Immature natural killer cell (primary cell): ENCODE measurements around the gene RAD51B. TPM values are rescaled to one million over a fixed set of nuclear protein-coding genes. Genes with fewer than 3 reads are reported as not detected.

ENCODE experiments used
- DNase-seq, 3 donors: peaks; one replicate each; pipeline ENCODE4 v3.0.0; 2022; ENCODE audit warnings: mixed read lengths in 1 of 3
- H3K27ac Mint-ChIP-seq, 6 donors: one replicate each; pipeline ENCODE4 v1.8.0; 2020; ENCODE audit warnings: mixed read lengths in 6 of 6, mild to moderate bottlenecking in 5 of 6, inconsistent platforms in 4 of 6, moderate library complexity in 3 of 6
- H3K27me3 Mint-ChIP-seq, 3 donors: one replicate each; pipeline ENCODE4 v1.8.0; 2020 to 2021; ENCODE audit warnings: low read depth in 3 of 3, mild to moderate bottlenecking in 3 of 3, mixed read lengths in 3 of 3, moderate library complexity in 3 of 3, inconsistent platforms in 1 of 3
- H3K36me3 Mint-ChIP-seq, 3 donors: one replicate each; pipeline ENCODE4 v1.8.0; 2020; ENCODE audit warnings: mixed read lengths in 3 of 3, inconsistent platforms in 2 of 3, mild to moderate bottlenecking in 2 of 3
- H3K4me1 Mint-ChIP-seq, 2 donors: one replicate each; pipeline ENCODE4 v1.8.0; 2020; ENCODE audit warnings: inconsistent platforms in 2 of 2, mild to moderate bottlenecking in 2 of 2, mixed read lengths in 2 of 2, moderate library complexity in 1 of 2
- H3K4me3 Mint-ChIP-seq, 5 donors: one replicate each; pipeline ENCODE4 v1.8.0; 2020; ENCODE audit warnings: mild to moderate bottlenecking in 5 of 5, mixed read lengths in 5 of 5, inconsistent platforms in 3 of 5, moderate library complexity in 3 of 5
- H3K9me3 Mint-ChIP-seq, 6 donors: one replicate each; pipeline ENCODE4 v1.8.0; 2020; ENCODE audit warnings: mild to moderate bottlenecking in 6 of 6, mixed read lengths in 6 of 6, inconsistent platforms in 4 of 6, moderate library complexity in 3 of 6
- polyA plus RNA-seq, 3 donors: library from polyadenylated mRNA; unstranded; fragments of 300-500 nt; fragmentation: Illumina TruSeq; gene quantifications; one replicate each; pipeline ENCODE4 v1.2.3, GENCODE V29; 2021

RAD51B gene
- polyA plus RNA-seq, 3 donors from 2014 or later = 17.6 to 20.8 (median 17.7) TPM

DNA sequence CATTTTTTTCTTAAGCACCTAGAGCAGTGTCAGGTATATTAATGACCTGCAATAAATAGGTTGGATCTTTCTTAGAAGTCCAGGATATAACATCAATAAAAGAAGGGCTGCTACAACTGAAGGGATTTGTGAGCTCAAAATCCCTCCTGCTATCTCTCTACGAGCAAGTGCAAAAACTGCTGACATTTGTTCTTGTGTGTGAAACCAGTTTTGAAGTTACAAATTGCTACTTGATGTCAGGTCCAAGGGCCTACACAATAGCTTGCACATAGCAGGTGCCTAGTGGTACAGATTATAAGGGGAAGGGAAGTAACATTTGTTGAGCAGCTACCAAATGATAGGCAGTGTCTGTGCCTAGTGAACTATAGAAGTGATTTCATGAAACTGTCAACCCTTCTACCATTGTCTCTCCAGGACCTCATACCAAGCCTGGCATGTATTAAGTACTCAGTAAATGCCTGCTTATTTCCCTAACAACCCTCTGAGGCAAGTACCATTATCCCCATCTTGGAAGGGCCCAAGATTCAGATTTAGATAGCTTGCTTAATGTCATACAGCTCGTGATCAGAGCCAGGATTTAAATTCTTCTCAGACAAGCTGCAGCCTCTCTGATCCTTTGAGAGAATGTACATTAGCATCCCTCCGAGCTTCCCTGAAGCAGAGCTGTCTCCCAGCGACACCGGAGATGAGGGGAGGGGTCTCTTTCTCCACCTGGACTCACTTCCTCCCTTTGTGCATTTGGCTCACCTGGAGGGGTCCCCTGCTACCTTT is 673.0 kb downstream of the RAD51B start:
- Mint-ChIP-seq H3K4me3 (no peak overlapping the region), H3K27me3 (peaks cover 0 to 6% (median 0%) of the 10 kb centered on the region in 3 donors), H3K4me1 (no peaks in the 10 kb centered on the region), H3K9me3 (no peaks in the 10 kb centered on the region), H3K27ac (peak overlapping the region in 1 of 6 donors; percentile 13), H3K36me3 (peaks cover 4 to 14% (median 7%) of the 10 kb centered on the region in 3 donors)
- no peak for DNase-seq

DNA sequence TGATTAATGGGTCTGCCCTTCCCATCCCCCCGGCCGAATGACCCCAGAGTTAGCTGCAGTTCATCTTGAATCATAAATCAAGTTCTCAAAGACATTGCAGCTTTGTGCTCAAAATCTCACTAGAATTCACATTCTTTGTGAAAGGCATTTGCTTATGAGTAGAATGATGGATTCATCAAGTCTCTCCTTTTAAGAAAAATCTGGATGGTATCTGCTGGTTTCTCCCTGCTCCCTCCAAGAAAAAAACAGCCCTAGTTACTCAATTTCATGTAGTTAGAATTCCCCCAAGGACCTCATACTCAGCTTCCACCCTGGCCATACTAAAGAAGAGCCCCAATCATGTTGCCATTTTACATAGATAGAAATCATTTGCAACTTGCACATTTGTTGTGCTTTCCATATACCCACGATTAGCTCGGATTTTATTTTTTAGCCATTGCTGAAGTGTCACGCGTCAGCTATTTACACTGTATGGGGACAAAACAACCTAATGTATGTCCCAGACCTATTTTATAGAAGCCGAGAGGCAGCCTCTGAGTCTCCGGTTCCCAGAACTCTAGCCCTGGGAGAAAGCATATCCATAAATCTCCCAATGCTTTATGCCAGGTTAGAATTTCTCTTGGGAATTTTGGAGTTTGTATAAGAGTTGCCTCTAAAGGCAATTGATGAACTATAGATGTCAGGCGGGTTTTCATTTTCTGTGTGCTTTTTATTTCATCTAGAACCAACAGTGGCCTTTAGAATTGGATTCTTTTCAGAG is 673.8 kb downstream of the RAD51B start:
- Mint-ChIP-seq H3K27ac (peak overlapping the region in 1 of 6 donors; percentile 13), H3K9me3 (no peaks in the 10 kb centered on the region), H3K4me1 (no peaks in the 10 kb centered on the region), H3K27me3 (peaks cover 0 to 6% (median 0%) of the 10 kb centered on the region in 3 donors), H3K36me3 (peaks cover 4 to 11% (median 7%) of the 10 kb centered on the region in 3 donors), H3K4me3 (no peak overlapping the region)
- DNase-seq = no peak

DNA sequence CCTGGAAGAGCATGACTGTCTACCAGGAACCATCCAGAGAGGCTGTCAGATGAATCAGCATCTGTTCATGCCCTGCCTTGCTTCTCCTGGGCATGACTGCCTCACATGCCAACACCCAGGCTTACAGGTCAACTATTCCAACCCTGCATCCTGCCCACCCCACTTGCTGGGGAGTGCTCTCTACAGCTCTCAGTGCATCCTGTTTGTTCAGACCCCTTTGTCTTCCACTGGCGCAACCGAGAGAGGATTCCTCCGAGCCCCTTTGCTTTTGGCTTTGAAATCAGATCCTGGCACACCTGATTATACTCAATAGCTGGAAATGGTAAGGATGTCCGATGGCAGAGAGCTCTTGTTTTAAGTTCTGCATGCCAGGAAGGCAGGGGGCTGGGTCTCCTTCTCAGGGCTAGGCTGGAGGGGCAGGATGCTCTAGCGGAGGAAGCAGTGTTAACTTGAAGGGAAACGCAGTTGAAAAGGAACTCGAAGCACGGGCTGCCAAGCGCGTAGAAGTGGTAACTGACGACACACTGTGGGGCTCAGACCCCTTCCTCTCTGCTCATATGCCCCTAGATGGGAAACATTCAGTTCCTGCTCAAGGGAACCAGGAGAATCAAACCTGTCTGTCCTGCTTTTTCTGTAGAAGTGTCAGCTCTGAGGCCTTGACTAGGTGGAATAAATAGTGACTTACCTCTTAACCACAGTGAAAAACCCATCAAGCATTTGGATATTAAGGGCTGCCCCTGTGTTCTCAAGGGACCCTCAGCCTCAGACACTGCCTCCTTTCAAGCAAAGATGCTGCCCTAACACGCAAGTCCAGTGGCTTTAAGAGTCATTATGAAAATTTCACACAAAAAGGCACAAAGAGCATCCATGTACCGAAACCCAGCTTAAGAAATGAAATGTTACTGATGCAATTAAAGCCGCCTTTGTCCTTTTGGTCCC is 675.8 kb downstream of the RAD51B start:
- Mint-ChIP-seq H3K4me1 (no peaks in the 10 kb centered on the region), H3K9me3 (no peaks in the 10 kb centered on the region), H3K36me3 (peaks cover 4 to 12% (median 7%) of the 10 kb centered on the region in 3 donors), H3K4me3 (no peak overlapping the region), H3K27me3 (peaks cover 0 to 6% (median 0%) of the 10 kb centered on the region in 3 donors), H3K27ac (no peak overlapping the region)
- no peak for DNase-seq

DNA sequence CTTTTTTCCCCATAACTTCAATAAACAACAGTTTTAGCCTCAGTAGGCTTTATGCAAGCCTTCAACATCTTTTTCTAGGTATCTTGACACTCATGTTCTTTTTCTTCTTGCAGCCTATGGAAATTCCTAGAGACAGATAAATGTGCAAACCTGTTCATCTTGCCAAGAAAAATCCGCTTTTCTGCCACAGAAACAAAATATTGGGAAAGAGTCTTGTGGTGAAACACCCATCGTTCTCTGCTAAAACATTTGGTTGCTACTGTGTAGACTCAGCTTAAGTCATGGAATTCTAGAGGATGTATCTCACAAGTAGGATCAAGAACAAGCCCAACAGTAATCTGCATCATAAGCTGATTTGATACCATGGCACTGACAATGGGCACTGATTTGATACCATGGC is 677.4 kb downstream of the RAD51B start:
- no peaks in the 10 kb centered on the region for H3K9me3 Mint-ChIP-seq
- H3K27me3 Mint-ChIP-seq = peaks cover 0 to 5% (median 3%) of the 10 kb centered on the region in 3 donors
- no peak overlapping the region for H3K27ac Mint-ChIP-seq
- DNase-seq = no peak
- H3K36me3 Mint-ChIP-seq = peaks cover 4 to 7% (median 7%) of the 10 kb centered on the region in 3 donors
- H3K4me1 Mint-ChIP-seq = no peaks in the 10 kb centered on the region
- no peak overlapping the region for H3K4me3 Mint-ChIP-seq

DNA sequence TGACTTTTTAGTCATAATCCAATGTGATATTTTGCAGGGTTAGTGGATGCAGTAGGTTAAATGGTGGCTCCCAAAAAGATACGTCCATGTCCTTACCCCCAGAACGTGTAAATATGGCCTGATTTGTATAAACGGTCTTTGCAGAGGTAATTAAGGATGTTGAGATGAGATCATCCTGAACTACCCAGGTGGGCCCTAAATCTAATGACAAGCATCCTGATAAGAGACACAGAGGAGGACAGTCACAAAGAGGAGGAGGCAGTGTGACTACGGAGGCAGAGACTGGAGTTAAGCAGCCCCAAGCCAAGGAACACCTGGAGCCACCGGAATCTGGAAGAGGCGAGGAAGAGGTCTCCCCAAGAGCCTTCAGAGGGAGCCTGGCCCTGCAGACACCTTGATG is 679.9 kb downstream of the RAD51B start:
- Mint-ChIP-seq H3K36me3 (peaks cover 4 to 10% (median 7%) of the 10 kb centered on the region in 3 donors), H3K27ac (no peak overlapping the region), H3K4me3 (no peak overlapping the region), H3K4me1 (no peaks in the 10 kb centered on the region), H3K27me3 (peaks cover 0 to 6% (median 5%) of the 10 kb centered on the region in 3 donors), H3K9me3 (no peaks in the 10 kb centered on the region)
- DNase-seq = no peak

DNA sequence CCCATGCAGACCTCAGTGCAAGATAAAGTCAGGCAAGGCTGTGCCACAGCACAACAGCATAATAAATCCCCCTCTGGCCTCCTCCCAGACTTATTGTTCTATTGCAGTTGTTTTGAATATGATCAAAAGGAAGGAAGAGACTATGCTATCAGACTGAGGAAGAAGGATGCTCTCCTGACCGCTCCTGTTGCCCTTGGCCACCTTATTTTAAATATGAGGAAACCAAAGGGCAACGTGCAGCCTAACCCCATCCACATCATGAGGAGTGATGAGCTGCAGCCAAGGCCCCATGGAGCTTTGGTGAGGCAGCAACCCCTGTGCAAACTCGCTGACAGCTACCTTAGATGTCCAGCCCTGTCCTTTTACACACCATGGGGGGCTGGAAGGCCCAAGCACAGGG is 681.6 kb downstream of the RAD51B start:
- H3K9me3 Mint-ChIP-seq = no peaks in the 10 kb centered on the region
- peaks cover 6 to 9% of the 10 kb centered on the region in 2 donors for H3K4me1 Mint-ChIP-seq
- DNase-seq = no peak
- H3K36me3 Mint-ChIP-seq = peaks cover 4 to 10% (median 4%) of the 10 kb centered on the region in 3 donors
- no peak overlapping the region for H3K4me3 Mint-ChIP-seq
- H3K27me3 Mint-ChIP-seq = peaks cover 0 to 5% (median 4%) of the 10 kb centered on the region in 3 donors
- H3K27ac Mint-ChIP-seq = no peak overlapping the region

DNA sequence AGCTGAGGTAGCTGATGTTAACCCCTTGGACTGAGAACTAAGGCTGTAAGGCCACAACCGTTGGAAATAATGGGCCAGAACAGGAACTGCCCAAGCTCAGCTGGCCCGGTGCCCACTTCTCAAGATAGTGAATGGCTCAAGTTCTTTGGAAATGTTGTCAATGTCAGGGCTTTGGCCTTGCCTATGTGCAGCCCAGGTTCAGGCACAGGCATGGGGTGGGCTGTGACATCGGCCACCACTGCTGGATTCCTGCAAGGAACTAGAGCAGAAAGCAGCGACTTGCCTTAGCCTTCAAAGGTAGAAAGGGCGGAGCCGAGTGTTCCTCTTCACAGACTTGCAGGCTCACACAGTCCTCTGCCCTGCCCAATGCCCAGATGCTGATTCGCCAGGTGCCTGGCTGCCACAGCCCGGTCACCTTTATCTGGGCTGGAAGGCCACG is 682.1 kb downstream of the RAD51B start:
- peaks cover 10 to 13% of the 10 kb centered on the region in 2 donors for H3K4me1 Mint-ChIP-seq
- H3K27me3 Mint-ChIP-seq = peaks cover 0 to 5% (median 4%) of the 10 kb centered on the region in 3 donors
- no peak overlapping the region for H3K4me3 Mint-ChIP-seq
- peaks cover 0 to 10% (median 0%) of the 10 kb centered on the region in 3 donors for H3K36me3 Mint-ChIP-seq
- H3K27ac Mint-ChIP-seq = no peak overlapping the region
- no peaks in the 10 kb centered on the region for H3K9me3 Mint-ChIP-seq
- DNase-seq = no peak

DNA sequence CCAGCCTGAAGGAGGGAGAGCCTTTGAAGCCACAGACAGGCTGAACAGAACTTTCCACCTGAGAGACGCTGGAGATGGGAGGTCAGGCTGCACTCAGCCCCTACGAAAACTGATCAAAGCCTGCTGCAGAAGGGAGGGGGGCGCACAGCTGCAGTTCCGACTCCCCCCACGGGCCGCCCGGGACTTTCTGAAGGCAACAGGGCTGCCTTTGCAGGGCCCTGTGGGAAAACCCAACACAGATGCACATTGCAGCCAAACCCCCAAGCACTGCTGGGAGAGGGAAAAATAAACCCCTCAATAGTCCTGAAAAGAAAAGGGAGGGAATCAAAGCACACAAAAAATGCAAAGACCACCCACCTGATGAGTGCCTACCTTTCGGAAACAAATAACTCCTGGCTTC is 682.7 kb downstream of the RAD51B start:
- Mint-ChIP-seq H3K9me3 (no peaks in the 10 kb centered on the region), H3K36me3 (peaks cover 0 to 10% (median 0%) of the 10 kb centered on the region in 3 donors), H3K4me1 (peaks cover 16 to 19% of the 10 kb centered on the region in 2 donors), H3K4me3 (no peak overlapping the region), H3K27me3 (peaks cover 0 to 5% (median 4%) of the 10 kb centered on the region in 3 donors), H3K27ac (no peak overlapping the region)
- no peak for DNase-seq

DNA sequence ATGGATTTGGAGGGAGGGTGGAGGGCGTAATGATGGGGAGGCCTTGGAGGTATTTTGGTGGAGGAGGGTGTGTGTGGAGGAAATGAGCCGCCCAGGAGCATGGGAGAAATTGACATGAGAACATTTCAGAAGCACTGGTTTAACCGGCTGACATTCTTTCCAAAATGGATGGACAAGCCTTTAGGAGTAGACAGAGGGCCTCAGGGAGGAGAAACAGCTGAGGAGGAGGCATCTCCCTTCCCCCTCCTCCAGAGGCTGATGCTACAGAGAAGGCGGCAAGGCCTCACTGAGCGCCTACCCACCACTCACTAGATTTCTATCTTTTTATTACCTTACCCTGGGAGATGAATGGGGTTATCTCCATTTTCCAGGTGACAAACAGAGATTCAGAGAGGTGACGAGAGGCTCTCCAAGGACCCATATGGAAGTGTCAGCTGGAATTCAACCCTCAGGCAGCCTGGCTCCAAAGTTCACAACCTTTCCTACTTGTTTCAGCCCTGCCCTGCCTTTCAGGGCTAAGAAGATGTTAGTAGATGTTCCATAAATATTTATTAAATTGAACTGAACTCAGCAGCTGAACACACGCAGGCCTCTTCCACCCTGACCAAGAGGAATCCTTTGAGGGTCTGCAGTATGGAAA is 683.7 kb downstream of the RAD51B start:
- no peak overlapping the region for H3K4me3 Mint-ChIP-seq
- peaks cover 0 to 10% (median 0%) of the 10 kb centered on the region in 3 donors for H3K36me3 Mint-ChIP-seq
- no peak for DNase-seq
- H3K9me3 Mint-ChIP-seq = no peaks in the 10 kb centered on the region
- H3K4me1 Mint-ChIP-seq = peaks cover 27 to 29% of the 10 kb centered on the region in 2 donors
- no peak overlapping the region for H3K27ac Mint-ChIP-seq
- peaks cover 0 to 5% (median 4%) of the 10 kb centered on the region in 3 donors for H3K27me3 Mint-ChIP-seq

DNA sequence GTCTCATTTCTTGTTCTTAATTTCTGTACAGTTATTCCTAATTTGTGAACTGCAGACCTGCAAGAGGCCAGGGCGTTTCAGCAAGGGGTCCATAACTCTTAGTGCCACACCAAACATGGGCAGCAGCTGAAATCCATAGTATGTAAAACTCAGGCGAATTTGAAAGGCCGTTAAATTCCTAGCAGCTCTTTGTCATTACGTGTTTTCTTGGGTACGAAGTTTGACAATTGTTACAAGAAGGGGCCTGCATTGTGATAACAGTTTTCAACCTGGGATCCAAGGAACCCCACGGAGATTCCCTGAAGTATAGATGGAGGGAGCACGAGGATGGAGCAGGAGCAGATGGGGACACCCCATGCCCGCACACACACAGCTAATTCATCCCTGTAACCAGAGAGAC is 685.3 kb downstream of the RAD51B start:
- Mint-ChIP-seq H3K4me1 (peaks cover 27 to 29% of the 10 kb centered on the region in 2 donors), H3K36me3 (peaks cover 0 to 5% (median 0%) of the 10 kb centered on the region in 3 donors), H3K27ac (no peak overlapping the region), H3K9me3 (no peaks in the 10 kb centered on the region), H3K4me3 (no peak overlapping the region), H3K27me3 (peaks cover 0 to 5% (median 4%) of the 10 kb centered on the region in 3 donors)
- no peak for DNase-seq

DNA sequence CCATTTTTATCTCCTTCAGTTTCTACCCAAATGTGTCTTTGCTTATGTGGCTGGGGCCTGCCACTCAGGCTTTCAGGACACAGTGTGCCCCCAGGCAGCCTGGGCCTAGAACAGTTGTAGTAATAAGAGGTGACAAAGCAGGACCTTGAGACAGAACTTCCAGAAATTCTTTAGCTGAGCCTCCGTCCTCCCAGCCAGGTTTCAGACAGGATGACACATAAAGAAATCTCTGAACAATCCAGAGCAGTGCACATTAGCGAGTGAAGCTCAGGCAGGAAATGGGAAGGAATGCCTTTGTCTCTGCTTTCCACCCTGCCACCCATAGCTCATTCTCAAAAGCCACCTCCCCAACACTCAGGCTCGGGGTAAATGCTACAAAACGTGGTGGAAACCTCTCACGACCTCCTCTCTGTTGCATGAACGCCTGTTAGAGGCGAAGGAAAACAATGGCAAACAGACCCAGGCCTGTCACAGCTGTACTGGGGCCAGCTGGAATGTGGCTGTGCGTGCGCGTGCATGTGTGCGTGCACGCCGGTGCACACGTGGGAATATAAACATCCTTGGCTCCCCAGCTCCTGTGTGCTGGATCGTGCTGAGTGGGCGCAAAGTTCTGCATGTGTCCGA is 686.6 kb downstream of the RAD51B start:
- peak overlapping the region; percentile 24 to 62 (median 57) for H3K4me3 Mint-ChIP-seq
- peaks cover 0 to 5% (median 4%) of the 10 kb centered on the region in 3 donors for H3K27me3 Mint-ChIP-seq
- no peaks in the 10 kb centered on the region for H3K9me3 Mint-ChIP-seq
- DNase-seq = no peak
- peak overlapping the region in 2 of 6 donors; percentile 23 to 46 for H3K27ac Mint-ChIP-seq
- H3K36me3 Mint-ChIP-seq = peaks cover 0 to 5% (median 0%) of the 10 kb centered on the region in 3 donors
- H3K4me1 Mint-ChIP-seq = peaks cover 27 to 29% of the 10 kb centered on the region in 2 donors

DNA sequence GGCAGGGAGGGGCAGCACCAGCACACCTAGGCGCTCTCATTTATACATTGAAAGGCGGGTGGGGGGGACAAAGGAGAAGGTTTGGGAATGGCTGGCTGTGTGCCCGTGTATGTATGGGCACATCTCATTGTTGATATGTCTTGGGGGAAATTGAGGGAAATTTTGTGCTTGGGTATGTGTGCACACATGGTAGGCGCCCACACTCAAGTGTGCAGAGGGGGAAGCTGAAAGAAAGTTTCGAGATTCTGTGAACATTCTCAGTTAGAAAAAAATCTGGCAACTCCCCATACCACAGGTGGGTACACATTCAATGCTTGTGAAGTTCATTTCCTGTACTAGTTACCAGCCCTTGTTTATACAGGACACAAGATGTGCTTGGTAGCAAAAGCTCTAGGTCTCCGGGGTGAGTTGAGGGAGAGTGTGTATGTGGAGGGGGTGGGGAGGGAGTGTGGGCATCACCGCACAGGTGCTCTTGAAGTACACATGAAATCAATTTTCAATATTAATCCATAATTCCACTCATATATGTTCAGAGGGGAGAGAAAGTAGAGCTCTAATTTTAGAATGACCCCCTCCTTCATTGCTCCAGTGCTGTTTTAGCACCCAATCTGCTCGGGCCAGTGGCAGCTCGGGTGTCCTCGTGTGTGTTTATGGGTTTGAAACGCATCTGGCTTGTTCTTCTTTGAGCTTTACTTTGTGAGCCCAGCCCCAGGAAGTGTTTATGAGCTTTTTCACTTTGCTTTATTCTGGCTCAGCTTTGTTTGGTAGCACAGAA is 687.3 kb downstream of the RAD51B start:
- no peaks in the 10 kb centered on the region for H3K9me3 Mint-ChIP-seq
- H3K27ac Mint-ChIP-seq = peak overlapping the region; percentile 20 to 85 (median 54)
- H3K27me3 Mint-ChIP-seq = peaks cover 0 to 4% (median 2%) of the 10 kb centered on the region in 3 donors
- peaks cover 0 to 5% (median 0%) of the 10 kb centered on the region in 3 donors for H3K36me3 Mint-ChIP-seq
- DNase-seq = peak; percentile 21 to 30 (median 24)
- H3K4me1 Mint-ChIP-seq = peaks cover 27 to 29% of the 10 kb centered on the region in 2 donors
- peak overlapping the region; percentile 31 to 62 (median 57) for H3K4me3 Mint-ChIP-seq
